WTC11 (cell line): ENCODE data around the gene LPCAT3. TPM values are rescaled to one million over a fixed set of nuclear protein-coding genes. Genes with fewer than 3 reads are reported as not detected.

ENCODE experiments used
- ATAC-seq: fragments of 200-7000 bp; cut with Tn5 transposase; 2 replicates; pipeline ENCODE4 v1.10.0; 2021; ENCODE audit warnings: mild to moderate bottlenecking, moderate library complexity
- CTCF ChIA-PET: fragments of 300-600 bp; sonication (Branson Sonifier 250); formaldehyde crosslinking; loops from one replicate; lab custom pipeline; 2021; ENCODE audit warnings: antibody characterized with exemption; lab: Charles Lee
- POLR2A ChIA-PET: fragments of 350-600 bp; sonication (Branson Sonifier 250); formaldehyde crosslinking; loops from one replicate; lab custom pipeline; 2021; ENCODE audit warnings: antibody characterized with exemption; lab: Charles Lee
- DNase-seq: peaks from one replicate; pipeline ENCODE4 v3.0.0; 2021; ENCODE audit warnings: low spot score
- H3K27ac Mint-ChIP-seq: 2 replicates; pipeline ENCODE4 v1.8.0; 2021; ENCODE audit warnings: mixed read lengths
- H3K27me3 Mint-ChIP-seq: 2 replicates; pipeline ENCODE4 v1.8.0; 2021; ENCODE audit warnings: low read depth, mild to moderate bottlenecking, moderate library complexity, mixed read lengths
- H3K36me3 Mint-ChIP-seq: 2 replicates; pipeline ENCODE4 v1.8.0; 2021; ENCODE audit warnings: mixed read lengths
- H3K4me1 Mint-ChIP-seq: 2 replicates; pipeline ENCODE4 v1.8.0; 2022; ENCODE audit warnings: mixed read lengths
- H3K4me3 Mint-ChIP-seq: 2 replicates; pipeline ENCODE4 v1.8.0; 2021; ENCODE audit warnings: mild to moderate bottlenecking, moderate library complexity, mixed read lengths
- H3K9me3 Mint-ChIP-seq: 2 replicates; pipeline ENCODE4 v1.8.0; 2021; ENCODE audit warnings: mixed read lengths
- CTCF ChIP-seq: fragments of 200-600 bp; IDR thresholded peaks from 2 replicates; pipeline ENCODE4 v1.8.0; 2022; ENCODE audit warnings: antibody characterized with exemption
- FOXJ3 ChIP-seq: sonication (generic); formaldehyde crosslinking; IDR thresholded peaks from 2 replicates; pipeline ENCODE4 v1.9.0; 2021; ENCODE audit warnings: missing genetic modification reagents, mild to moderate bottlenecking, borderline replicate concordance
- HMGA2 ChIP-seq: fragments of 250-450 bp; sonication (Bioruptor Pico); IDR thresholded peaks from 2 replicates; pipeline ENCODE4 v1.4.0; 2021; ENCODE audit warnings: mild to moderate bottlenecking, moderate library complexity
- JAZF1 ChIP-seq: fragments of 250-450 bp; sonication (Bioruptor Pico); IDR thresholded peaks from 2 replicates; pipeline ENCODE4 v1.9.0; 2021; ENCODE audit warnings: moderate library complexity, mild to moderate bottlenecking, inconsistent platforms
- JUN ChIP-seq: sonication (generic); formaldehyde crosslinking; IDR thresholded peaks from 2 replicates; pipeline ENCODE4 v1.8.0; 2023; ENCODE audit warnings: mild to moderate bottlenecking, missing genetic modification reagents
- KAT7 ChIP-seq: sonication (generic); formaldehyde crosslinking; IDR thresholded peaks from 2 replicates; pipeline ENCODE4 v1.8.1; 2023; ENCODE audit warnings: missing genetic modification reagents, mild to moderate bottlenecking, borderline replicate concordance
- NFE2L1 ChIP-seq: sonication (generic); formaldehyde crosslinking; IDR thresholded peaks from 2 replicates; pipeline ENCODE4 v1.8.1; 2023; ENCODE audit warnings: missing genetic modification reagents
- NR2C2 ChIP-seq: sonication (generic); formaldehyde crosslinking; IDR thresholded peaks from 2 replicates; pipeline ENCODE4 v1.8.0; 2022; ENCODE audit warnings: mild to moderate bottlenecking, missing genetic modification reagents
- PREB ChIP-seq: sonication (generic); formaldehyde crosslinking; IDR thresholded peaks from 2 replicates; pipeline ENCODE4 v1.8.1; 2022; ENCODE audit warnings: mild to moderate bottlenecking, missing genetic modification reagents, moderate library complexity, borderline replicate concordance
- SP1 ChIP-seq: sonication (generic); formaldehyde crosslinking; conservative IDR thresholded peaks from 2 replicates; pipeline ENCODE4 v1.8.1; 2022; ENCODE audit warnings: missing genetic modification reagents
- TP53 ChIP-seq: sonication (generic); formaldehyde crosslinking; IDR thresholded peaks from 2 replicates; pipeline ENCODE4 v1.8.1; 2023; ENCODE audit warnings: mild to moderate bottlenecking, missing genetic modification reagents
- ZNF232 ChIP-seq: sonication (generic); formaldehyde crosslinking; IDR thresholded peaks from 2 replicates; pipeline ENCODE4 v1.8.0; 2022; ENCODE audit warnings: mild to moderate bottlenecking, missing genetic modification reagents
- ZNF671 ChIP-seq: fragments of 250-450 bp; sonication (Bioruptor Pico); IDR thresholded peaks from 2 replicates; pipeline ENCODE4 v1.8.0; 2021; ENCODE audit warnings: mild to moderate bottlenecking
- total RNA-seq: library from RNA; stranded (reverse); gene quantifications from 3 replicates; pipeline ENCODE4 v1.2.3, GENCODE V29; 2021
- TF ChIP-seq, protein P1 (sequence below): fragments of 250-450 bp; sonication (Bioruptor Pico); IDR thresholded peaks from 2 replicates; pipeline ENCODE4 v1.9.0; 2021; ENCODE audit warnings: mild to moderate bottlenecking
- TF ChIP-seq, protein P2 (sequence below): fragments of 250-450 bp; sonication (Bioruptor Pico); IDR thresholded peaks from 2 replicates; pipeline ENCODE4 v1.9.0; 2021; ENCODE audit warnings: mild to moderate bottlenecking
- TF ChIP-seq, protein P3 (sequence below): sonication (generic); formaldehyde crosslinking; IDR thresholded peaks from 2 replicates; pipeline ENCODE4 v1.8.1; 2022; ENCODE audit warnings: low read depth, missing genetic modification reagents, borderline replicate concordance
- TF ChIP-seq, protein P4 (sequence below): sonication (generic); formaldehyde crosslinking; IDR thresholded peaks from 2 replicates; pipeline ENCODE4 v1.8.1; 2022; ENCODE audit warnings: missing genetic modification reagents, borderline replicate concordance

Gene LPCAT3
- total RNA-seq, 1 experiment from 2014 or later: 40.0 TPM

DNA sequence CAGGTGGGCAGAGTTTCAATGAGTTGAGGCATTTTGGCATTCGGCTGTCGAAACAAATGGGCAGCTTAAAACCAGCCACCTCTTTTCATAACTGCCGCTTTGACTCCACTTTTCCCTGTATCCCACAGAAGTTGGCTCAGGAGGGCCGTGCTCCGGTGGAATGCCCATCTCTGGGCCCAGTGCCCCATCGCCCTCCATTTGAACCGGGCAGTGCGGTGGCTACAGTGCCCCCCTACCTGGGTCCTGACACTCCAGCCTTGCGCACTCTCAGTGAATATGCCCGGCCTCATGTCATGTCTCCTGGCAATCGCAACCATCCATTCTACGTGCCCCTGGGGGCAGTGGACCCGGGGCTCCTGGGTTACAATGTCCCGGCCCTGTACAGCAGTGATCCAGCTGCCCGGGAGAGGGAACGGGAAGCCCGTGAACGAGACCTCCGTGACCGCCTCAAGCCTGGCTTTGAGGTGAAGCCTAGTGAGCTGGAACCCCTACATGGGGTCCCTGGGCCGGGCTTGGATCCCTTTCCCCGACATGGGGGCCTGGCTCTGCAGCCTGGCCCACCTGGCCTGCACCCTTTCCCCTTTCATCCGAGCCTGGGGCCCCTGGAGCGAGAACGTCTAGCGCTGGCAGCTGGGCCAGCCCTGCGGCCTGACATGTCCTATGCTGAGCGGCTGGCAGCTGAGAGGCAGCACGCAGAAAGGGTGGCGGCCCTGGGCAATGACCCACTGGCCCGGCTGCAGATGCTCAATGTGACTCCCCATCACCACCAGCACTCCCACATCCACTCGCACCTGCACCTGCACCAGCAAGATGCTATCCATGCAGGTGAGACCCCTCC, 79.7 kb downstream of the LPCAT3 start:
- CTCF ChIA-PET: interaction anchor here (0.9 to 6.9 kb wide), 15 partner anchors 7 to 175 kb away, joined by 3 to 93 read pairs (median 9); partner anchors contain the start of genes ATN1, CDCA3, ENO2 and LPCAT3
- TF ChIP-seq, protein P1, sequence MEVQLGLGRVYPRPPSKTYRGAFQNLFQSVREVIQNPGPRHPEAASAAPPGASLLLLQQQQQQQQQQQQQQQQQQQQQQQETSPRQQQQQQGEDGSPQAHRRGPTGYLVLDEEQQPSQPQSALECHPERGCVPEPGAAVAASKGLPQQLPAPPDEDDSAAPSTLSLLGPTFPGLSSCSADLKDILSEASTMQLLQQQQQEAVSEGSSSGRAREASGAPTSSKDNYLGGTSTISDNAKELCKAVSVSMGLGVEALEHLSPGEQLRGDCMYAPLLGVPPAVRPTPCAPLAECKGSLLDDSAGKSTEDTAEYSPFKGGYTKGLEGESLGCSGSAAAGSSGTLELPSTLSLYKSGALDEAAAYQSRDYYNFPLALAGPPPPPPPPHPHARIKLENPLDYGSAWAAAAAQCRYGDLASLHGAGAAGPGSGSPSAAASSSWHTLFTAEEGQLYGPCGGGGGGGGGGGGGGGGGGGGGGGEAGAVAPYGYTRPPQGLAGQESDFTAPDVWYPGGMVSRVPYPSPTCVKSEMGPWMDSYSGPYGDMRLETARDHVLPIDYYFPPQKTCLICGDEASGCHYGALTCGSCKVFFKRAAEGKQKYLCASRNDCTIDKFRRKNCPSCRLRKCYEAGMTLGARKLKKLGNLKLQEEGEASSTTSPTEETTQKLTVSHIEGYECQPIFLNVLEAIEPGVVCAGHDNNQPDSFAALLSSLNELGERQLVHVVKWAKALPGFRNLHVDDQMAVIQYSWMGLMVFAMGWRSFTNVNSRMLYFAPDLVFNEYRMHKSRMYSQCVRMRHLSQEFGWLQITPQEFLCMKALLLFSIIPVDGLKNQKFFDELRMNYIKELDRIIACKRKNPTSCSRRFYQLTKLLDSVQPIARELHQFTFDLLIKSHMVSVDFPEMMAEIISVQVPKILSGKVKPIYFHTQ (CRISPR knock-in tag): 0 out of 2 replicates have a peak, but pooled peaks have one; percentile 56
- no peak for TF ChIP-seq TP53 (CRISPR knock-in tag)
- TF ChIP-seq, protein P2, sequence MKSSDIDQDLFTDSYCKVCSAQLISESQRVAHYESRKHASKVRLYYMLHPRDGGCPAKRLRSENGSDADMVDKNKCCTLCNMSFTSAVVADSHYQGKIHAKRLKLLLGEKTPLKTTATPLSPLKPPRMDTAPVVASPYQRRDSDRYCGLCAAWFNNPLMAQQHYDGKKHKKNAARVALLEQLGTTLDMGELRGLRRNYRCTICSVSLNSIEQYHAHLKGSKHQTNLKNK: 0 out of 2 replicates have a peak, but pooled peaks have one; percentile 44
- Mint-ChIP-seq H3K9me3 (no peaks in the 10 kb centered on the region), H3K36me3 (peaks cover 36% of the 10 kb centered on the region), H3K4me1 (peaks cover 34% of the 10 kb centered on the region), H3K4me3 (peak overlapping the region; percentile 69), H3K27me3 (no peaks in the 10 kb centered on the region), H3K27ac (peak overlapping the region; percentile 97)
- POLR2A ChIA-PET: interaction anchor here (1.0 to 4.3 kb wide), 12 partner anchors 8 to 173 kb away, joined by 3 to 44 read pairs (median 6); partner anchors contain the start of genes CDCA3, LPCAT3, SPSB2 and USP5
- ATAC-seq: no peak
- DNase-seq: no peak

DNA sequence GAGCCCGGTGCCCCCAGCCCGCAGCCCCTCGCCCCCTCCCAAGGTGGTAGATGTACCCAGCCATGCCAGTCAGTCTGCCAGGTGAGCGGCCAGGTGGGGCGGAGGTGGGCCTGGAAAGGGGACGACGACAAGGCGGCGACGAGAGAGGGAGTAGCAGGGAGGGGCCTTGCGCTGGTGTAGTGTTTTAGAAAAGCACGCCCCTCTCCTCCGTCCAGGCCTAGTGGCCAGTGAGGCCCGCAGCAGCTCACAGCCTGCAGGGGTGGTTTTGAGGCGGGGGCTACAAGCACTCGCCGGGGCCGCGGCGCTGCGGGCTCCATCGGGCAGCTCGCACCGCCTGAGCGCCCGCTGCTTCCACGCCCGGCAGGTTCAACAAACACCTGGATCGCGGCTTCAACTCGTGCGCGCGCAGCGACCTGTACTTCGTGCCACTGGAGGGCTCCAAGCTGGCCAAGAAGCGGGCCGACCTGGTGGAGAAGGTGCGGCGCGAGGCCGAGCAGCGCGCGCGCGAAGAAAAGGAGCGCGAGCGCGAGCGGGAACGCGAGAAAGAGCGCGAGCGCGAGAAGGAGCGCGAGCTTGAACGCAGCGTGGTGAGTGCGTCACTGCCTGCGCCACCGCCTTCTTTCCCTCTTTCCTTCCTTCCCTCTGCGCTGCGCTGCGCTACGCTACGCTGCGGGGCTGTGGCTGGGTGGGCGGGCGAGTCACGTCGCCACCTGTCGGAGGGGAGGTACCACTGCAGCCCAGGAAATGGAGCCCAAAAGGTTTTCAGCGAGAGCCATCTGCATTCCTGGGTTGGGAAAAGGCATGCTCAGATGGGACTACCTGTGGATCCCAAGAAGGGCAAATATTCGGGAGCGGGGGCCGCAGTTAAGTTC, 80.6 kb downstream of the LPCAT3 start:
- Mint-ChIP-seq H3K4me1 (peaks cover 29% of the 10 kb centered on the region), H3K27ac (peak overlapping the region; percentile 93), H3K36me3 (peaks cover 40% of the 10 kb centered on the region), H3K27me3 (no peaks in the 10 kb centered on the region), H3K4me3 (peak overlapping the region; percentile 69), H3K9me3 (no peaks in the 10 kb centered on the region)
- ChIA-PET CTCF (interaction anchor here (0.6 to 6.9 kb wide), 21 partner anchors 8 to 176 kb away, joined by 3 to 93 read pairs (median 4); partner anchors contain the start of genes ATN1, CDCA3, ENO2 and LPCAT3), POLR2A (interaction anchor here (0.6 to 4.3 kb wide), 14 partner anchors 8 to 188 kb away, joined by 3 to 44 read pairs (median 5); partner anchors contain the start of genes CDCA3, LPCAT3, SPSB2 and TPI1)
- DNase-seq (peak; percentile 94), ATAC-seq (peak; percentile 83)
- TF ChIP-seq KAT7 (CRISPR knock-in tag) (peak; percentile 92; the same call in 1 of the 2 replicates), NR2C2 (no peak), CTCF (peak; percentile 92), FOXJ3 (CRISPR knock-in tag) (no peak; the same call in 1 of the 2 replicates), HMGA2 (CRISPR knock-in tag) (no peak), PREB (CRISPR knock-in tag) (peak; percentile 91; the same call in 1 of the 2 replicates), ZNF232 (CRISPR knock-in tag) (peak; percentile 79), JAZF1 (CRISPR knock-in tag) (no peak), JUN (CRISPR knock-in tag) (no peak; the same call in 1 of the 2 replicates), ZNF671 (CRISPR knock-in tag) (0 out of 2 replicates have a peak, but pooled peaks have one; percentile 15), NFE2L1 (CRISPR knock-in tag) (peak; percentile 86; the same call in 1 of the 2 replicates), SP1 (CRISPR knock-in tag) (peak; percentile 93)
- TF ChIP-seq, protein P3, sequence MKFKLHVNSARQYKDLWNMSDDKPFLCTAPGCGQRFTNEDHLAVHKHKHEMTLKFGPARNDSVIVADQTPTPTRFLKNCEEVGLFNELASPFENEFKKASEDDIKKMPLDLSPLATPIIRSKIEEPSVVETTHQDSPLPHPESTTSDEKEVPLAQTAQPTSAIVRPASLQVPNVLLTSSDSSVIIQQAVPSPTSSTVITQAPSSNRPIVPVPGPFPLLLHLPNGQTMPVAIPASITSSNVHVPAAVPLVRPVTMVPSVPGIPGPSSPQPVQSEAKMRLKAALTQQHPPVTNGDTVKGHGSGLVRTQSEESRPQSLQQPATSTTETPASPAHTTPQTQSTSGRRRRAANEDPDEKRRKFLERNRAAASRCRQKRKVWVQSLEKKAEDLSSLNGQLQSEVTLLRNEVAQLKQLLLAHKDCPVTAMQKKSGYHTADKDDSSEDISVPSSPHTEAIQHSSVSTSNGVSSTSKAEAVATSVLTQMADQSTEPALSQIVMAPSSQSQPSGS (CRISPR knock-in tag): no peak
- TF ChIP-seq, protein P4, sequence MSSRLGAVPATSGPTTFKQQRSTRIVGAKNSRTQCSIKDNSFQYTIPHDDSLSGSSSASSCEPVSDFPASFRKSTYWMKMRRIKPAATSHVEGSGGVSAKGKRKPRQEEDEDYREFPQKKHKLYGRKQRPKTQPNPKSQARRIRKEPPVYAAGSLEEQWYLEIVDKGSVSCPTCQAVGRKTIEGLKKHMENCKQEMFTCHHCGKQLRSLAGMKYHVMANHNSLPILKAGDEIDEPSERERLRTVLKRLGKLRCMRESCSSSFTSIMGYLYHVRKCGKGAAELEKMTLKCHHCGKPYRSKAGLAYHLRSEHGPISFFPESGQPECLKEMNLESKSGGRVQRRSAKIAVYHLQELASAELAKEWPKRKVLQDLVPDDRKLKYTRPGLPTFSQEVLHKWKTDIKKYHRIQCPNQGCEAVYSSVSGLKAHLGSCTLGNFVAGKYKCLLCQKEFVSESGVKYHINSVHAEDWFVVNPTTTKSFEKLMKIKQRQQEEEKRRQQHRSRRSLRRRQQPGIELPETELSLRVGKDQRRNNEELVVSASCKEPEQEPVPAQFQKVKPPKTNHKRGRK (CRISPR knock-in tag): 0 out of 2 replicates have a peak, but pooled peaks have one; percentile 51
- TF ChIP-seq, protein P1 (CRISPR knock-in tag): no peak
